ENCODE data around the gene NPAS3.

- TF ChIP-seq CTCF (IDR thresholded peaks at IDR 0.05) (no peak), POLR2A (IDR thresholded peaks at IDR 0.05) (no peak)
Observed at GRCh38 chr14:33661101-33661500, 722.4 kb downstream of the NPAS3 start.
